Astrocyte (in vitro differentiated cells and primary cell): ENCODE measurements around the gene KIAA1217.

ENCODE experiments used
- CTCF ChIP-seq: IDR thresholded peaks from 2 replicates; pipeline ENCODE4 v1.5.1; 2011; ENCODE audit warnings: low read depth, mild to moderate bottlenecking, inconsistent platforms, low read length, moderate library complexity; ENCODE audit not compliant: insufficient read depth
- EZH2 ChIP-seq: IDR thresholded peaks from 2 replicates; pipeline ENCODE4 v1.6.1; 2012; ENCODE audit warnings: mild to moderate bottlenecking, low read length, inconsistent platforms; ENCODE audit not compliant: insufficient read depth

DNA sequence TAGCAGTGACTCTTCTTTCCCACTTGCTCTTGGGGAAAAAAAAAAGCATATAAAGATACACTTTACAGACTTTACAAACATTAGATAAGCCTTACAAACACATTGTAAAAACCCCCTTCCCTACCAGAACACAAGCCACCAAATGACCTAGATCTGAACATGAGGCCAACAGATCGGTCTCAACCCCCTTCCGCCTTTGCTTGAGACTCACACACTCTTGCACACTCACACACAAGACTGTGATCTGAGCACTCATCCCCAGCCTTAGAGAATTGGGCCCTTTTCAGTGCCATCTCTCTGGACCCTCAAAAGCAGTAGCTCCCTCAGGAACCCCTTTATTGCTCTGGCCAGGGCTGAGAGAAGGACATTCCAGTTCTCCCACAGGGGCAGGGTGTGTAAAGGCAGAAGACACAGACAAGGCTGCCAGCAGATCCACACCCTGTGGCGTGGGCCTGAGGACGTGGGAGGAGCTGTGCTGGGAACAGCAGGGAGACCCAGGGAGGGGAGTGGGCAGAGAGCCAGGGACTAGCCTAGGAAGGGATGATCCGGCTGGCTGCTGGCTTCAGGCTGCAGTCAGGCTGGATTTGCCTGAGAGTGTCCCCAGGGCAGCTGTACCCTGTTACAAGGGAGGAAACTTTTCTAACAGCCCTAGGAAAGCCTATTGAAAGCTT is 206.7 kb downstream of the KIAA1217 start:
- TF ChIP-seq CTCF (no peak), EZH2 (no peak)
